GM23338 (cell line): ENCODE results near the gene GLDC. TPM values are rescaled to one million over a fixed set of nuclear protein-coding genes. Genes with fewer than 3 reads are reported as not detected.

Experiments
- polyA plus RNA-seq: library from polyadenylated mRNA; unstranded; fragments of >200 nt; fragmentation: Nextera tagmentation; extraction: Ambion mirVana; gene quantifications from 2 replicates; pipeline ENCODE4 v1.2.1, GENCODE V29; 2016
- small RNA-seq: library from RNA; depleted of rRNA; stranded (forward); fragments of <200 nt; gene quantifications from one replicate; pipeline ENCODE3, GENCODE V24; 2014; ENCODE audit warnings: low replicate concordance
- total RNA-seq: library from RNA; depleted of rRNA; stranded (reverse); fragments of >200 nt; shearing (Covaris generic); gene quantifications from 2 replicates; pipeline ENCODE4 v1.2.3, GENCODE V29; 2014; rRNA removed

The GLDC gene
- total and polyA plus RNA-seq, 2 experiments from 2014 or later, result 63.5 to 139 TPM

Small RNA genes lying within 50 kb of the gene (small RNA-seq; reads per million reads assigned to genes)
- not detected for gene RN7SL123P
- not detected for gene RN7SL25P

Other genes starting within 250 kb of the GLDC start
- gene UHRF2, start 232.5 kb downstream of the GLDC start, total RNA-seq, result 47.4 and 51.6 TPM in 2 replicates
- gene UHRF2, start 232.5 kb downstream of the GLDC start, polyA plus RNA-seq, result 13.3 and 15.1 TPM in 2 replicates
- gene KDM4C, start 112.2 kb upstream of the GLDC start, total RNA-seq, result 36.0 and 43.8 TPM in 2 replicates
- 6.9 and 12.0 TPM in 2 replicates for gene KDM4C, start 112.2 kb upstream of the GLDC start, polyA plus RNA-seq